GM21447 (cell line): ENCODE results near the gene DUSP18.
"Not testable (repeated sequence)": the region's sequence is repeated elsewhere in the genome, so short reads cannot be mapped to it uniquely, and the experiment has no call there.

Experiments
- ATAC-seq: cut with Tn5 transposase; IDR thresholded peaks from one replicate; pipeline ENCODE4 v1.9.1; 2021; ENCODE audit not compliant: unreplicated experiment

DUSP18 gene

DNA sequence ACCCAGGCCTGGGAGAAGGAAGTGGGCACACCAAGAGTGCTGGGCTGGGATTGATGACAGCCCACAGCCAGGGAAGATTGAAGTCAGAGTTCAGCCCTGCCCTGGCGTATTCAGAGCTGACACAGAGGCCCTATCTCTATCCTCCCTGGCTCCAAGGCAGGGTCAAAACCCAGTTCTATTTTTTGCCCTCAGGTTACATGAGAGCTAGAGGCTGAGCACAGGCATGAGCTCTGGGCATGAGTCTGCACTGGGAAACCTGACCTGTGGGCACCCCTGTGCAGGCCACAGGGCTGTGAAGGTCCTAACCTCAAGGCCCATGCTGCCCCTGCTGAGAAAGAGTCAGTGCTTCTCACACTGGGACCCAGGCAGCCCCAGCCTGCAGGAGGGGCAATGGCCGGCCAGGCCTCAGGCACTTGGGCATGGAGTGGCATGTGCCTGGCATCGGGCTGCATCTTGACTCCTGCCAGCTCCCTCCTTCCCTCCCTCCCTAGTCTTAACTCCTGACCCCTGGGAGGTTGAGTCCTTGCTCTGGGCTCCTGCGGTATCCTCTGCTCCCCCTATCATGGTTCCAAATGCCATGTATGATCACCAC lies 26.7 kb downstream of the DUSP18 start:
- no peak for ATAC-seq

DNA sequence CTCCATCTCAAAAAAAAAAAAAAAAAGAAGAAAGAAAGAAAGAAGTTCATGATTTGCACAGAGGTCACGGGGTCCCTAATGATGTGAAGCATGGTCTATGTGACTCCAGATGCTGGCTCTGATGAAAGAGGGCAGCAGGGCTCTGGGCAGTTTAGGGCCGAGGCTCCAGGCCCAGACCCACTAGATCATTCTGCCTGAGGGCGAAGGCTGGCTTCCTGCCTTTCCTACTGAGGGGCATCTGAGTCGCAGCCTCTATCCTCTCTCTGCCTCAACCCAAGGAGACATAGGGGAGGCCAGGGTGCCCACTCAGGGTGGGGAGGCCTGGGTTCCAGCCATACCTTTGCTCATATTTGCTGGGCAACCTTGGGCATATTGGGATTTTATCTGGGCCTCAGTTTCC lies 27.3 kb downstream of the DUSP18 start:
- no peak for ATAC-seq

DNA sequence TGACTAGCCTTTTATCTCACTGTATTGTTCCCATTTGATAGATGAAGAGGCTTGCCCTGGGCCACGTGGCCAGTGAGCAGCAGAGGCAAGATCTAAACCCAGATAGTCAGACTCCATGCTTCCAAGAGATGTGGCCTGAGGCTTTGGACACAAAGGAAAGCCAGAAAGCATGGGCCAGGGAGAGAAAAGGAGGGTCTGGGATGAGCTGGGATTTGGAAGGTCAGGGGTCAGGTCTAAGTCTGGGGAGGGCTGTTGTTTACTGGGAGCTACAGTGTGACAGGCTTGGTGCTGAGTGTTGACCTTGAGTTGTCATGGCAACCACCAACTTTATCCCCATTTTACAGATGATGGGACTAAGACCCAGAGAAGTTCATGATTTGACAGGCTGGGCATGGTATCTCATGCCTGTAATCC lies 30.0 kb downstream of the DUSP18 start:
- no peak for ATAC-seq

DNA sequence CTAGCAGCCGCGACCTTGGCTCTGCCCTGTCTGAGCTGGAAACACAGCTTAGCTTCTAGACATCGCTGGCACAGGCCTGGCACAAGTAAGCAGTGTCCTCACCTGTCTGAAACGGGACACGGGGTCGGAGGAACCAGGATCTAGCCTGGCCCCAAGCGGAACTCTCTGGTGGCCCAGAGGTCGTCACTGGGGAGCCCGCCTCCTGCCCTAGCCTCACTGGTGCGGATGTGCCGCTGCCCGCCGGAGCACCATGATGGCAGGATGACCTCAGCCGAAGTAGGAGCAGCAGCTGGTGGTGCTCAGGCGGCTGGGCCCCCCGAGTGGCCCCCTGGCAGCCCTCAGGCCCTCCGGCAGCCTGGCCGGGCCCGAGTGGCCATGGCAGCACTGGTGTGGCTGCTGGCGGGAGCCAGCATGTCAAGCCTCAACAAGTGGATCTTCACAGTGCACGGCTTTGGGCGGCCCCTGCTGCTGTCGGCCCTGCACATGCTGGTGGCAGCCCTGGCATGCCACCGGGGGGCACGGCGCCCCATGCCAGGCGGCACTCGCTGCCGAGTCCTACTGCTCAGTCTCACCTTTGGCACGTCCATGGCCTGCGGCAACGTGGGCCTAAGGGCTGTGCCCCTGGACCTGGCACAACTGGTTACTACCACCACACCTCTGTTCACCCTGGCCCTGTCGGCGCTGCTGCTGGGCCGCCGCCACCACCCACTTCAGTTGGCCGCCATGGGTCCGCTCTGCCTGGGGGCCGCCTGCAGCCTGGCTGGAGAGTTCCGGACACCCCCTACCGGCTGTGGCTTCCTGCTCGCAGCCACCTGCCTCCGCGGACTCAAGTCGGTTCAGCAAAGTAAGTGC lies 31.2 kb downstream of the DUSP18 start:
- no peak for ATAC-seq

DNA sequence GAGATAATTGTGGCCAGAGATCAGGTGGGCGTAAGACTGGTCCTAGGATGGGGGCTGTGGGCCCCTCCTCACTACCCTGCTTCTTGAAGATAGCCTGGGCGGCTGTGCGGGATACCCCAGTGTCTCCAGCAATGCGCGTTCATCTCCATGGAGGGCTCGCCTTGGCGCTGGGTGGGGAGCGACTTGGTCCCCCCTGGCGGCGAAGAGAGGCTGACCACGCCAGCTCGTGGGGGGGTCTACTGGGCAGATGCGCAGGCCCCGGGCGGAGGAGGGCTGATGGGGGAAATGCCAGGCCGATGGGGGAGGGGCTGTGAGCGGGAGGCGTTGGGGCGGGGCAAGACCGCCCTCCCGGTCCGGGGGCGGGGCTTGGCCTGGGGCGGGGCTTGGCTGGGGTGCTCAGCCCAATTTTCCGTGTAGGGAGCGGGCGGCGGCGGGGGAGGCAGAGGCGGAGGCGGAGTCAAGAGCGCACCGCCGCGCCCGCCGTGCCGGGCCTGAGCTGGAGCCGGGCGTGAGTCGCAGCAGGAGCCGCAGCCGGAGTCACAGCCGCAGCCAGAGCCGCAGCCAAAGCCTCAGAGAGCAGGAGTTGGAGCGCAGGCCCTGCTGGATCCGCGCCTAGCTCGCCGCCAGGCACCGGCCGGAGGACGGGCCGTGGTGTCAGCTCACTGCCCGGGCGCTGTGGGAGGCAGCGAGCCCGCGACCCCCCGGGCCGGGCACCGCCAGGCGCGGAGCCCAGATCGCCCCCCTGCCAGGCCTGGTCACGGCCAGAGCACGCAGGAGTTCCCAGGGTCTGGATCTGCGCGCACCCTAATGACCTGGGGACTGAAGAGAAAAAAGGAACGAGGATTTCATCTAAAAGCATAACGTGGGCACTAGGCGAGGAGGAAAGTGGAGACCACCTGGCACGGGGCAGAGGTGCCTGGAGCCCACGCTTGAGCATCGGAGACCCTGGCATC lies 32.1 kb downstream of the DUSP18 start, which contains the start of gene SLC35E4:
Gene SLC35E4 (plus strand): TSS at position 509 of the 953 bp plus-strand sequence. CDS start 670 bp downstream, outside the sequence.
- peak; percentile 56 for ATAC-seq

DNA sequence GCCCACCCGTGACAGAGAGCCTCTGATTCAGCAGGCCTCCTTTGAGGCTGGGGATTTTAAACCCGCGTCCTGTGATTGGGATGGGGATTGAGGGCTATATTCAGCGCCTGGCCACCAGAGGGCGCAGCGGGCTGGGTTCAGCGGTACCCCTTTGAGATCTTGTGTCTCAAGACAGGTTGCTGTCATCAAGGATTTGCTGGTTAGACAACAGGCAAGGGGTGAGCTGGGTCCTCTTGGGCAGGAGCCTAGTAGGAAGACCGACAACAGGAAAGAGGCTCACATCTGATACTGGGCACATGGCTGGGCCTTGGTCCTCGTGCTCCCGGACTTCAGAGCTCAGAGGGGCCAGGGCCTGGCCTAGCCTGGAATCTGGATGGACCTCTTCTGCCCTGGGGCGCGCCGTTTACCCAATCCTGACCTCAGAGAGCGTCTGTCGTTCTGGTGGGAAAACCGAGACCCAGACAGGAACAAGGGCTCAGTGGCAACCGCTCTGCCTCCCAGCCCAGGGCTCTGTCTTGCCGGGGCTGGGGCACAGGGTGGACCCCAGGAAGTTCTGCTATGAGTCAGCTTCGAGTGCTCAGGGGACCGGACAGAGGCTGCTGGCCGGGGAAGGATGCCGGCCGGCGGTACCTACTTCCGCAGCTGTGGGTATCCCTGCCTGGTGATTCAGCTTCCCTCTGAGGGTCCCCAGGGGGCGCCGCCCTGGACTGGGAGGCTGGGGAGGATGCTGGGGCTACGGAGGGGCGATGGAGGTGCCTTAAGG lies 33.0 kb downstream of the DUSP18 start:
- ATAC-seq: peak; percentile 56

DNA sequence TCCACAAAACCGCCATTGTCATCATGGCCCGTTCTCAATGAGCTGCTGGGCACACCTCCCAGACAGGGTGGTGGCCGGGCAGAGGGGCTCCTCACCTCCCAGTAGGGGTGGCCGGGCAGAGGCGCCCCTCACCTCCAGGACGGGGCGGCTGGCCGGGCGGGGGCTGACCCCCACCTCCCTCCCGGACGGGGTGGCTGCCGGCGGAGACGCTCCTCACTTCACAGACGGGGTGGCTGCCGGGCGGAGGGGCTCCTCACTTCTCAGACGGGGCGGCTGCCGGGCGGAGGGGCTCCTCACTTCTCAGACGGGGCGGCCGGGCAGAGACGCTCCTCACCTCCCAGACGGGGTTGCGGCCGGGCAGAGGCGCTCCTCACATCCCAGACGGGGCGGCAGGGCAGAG lies 36.2 kb downstream of the DUSP18 start:
- ATAC-seq: not testable (repeated sequence)

DNA sequence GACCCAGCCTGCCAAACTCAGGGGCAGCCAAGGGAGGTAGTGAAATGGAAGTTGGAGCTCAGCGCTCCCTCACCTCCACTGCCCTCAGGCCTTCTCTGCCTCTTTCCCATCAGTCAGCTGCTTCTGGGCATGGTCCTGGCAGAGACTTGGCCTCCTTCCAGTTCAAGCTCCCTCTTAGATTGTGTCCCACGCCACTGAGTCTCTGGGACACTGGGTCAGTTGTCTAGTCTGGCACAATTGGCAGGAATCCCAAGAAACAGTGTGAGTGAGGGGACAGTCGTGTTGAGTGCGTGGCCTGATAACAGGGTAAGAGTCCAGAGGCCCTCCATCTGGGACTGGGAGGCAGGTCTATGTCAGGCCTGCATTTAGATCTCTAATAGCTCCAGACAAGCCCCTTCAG lies 39.2 kb downstream of the DUSP18 start:
- no peak for ATAC-seq

DNA sequence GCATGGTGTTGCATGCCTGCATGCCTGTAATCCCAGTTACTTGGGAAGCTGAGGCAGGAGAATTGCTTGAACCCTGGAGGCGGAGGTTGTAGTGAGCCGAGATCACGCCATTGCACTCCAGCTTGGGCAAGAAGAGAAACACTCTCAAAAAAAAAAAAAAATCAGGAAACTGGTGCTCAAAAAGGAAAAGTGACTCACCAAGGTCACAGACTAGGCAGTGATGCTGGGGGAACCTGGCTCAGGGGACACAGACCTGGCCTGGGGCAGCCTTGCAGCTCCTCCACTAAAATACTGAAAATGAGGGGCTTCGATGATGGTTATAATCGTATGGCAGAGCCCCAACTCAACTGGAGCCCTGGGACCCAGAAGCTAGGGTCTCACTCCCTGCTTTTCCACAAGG lies 40.2 kb downstream of the DUSP18 start:
- no peak for ATAC-seq

DNA sequence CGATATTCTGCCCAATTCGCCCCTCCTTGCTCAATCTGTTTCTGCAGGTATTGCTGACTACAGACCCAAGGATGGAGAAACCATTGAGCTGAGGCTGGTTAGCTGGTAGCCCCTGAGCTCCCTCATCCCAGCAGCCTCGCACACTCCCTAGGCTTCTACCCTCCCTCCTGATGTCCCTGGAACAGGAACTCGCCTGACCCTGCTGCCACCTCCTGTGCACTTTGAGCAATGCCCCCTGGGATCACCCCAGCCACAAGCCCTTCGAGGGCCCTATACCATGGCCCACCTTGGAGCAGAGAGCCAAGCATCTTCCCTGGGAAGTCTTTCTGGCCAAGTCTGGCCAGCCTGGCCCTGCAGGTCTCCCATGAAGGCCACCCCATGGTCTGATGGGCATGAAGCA lies 41.3 kb downstream of the DUSP18 start:
- no peak for ATAC-seq

DNA sequence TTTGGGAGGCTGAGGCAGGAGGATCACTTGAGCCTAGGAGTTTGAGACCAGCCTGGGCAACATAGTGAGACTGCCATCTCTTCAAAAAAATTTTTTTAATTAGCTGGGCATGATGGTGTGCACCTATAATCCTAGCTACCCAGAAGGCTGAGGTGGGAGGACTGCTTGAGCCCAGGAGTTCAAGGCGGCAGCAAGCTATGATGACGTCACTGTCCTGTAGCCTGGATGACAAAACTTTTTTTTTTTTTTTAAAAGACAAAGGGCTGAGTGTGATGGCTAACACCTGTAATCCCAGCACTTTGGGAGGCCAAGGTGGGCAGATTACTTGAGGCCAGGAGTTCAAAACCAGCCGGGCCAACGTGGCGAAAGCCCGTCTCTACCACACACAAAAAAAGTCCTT lies 47.8 kb downstream of the DUSP18 start:
- not testable (repeated sequence) for ATAC-seq

DNA sequence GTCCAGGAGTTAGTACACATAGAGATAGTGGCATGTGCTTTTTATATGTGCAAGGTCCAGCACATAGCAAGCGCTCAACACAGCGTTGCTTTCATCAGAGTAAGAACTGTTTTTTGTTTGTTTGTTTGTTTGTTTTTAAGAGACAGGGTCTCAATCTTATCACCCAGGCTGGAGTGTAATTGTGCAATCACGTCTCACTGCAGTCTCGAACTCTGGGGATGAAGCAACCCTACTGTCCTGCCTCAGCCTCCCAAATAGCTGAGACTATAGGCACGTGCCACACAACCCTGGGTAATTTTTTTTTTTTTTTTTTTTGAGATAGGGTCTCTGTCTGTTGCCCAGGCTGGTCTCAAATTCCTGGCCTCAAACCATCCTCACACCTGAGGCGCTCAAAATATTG lies 49.9 kb downstream of the DUSP18 start:
- no peak for ATAC-seq

DNA sequence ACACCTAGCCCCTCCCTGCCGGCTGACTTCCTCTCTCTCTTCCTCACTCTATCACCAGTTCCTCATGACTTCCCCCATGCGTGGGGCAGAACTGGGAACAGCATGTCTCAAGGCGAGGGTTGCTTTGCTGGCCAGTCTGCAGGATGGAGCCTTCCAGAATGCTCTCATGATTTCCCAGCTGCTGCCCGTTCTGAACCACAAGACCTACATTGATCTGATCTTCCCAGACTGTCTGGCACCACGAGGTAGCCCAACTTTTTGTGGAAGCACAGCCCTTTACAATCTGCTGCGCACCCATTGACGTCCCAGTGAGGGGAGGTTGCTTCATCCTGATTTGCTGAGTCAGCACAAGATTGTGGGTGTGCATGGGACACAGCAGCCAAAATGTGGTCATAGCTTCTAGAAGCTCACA lies 52.1 kb downstream of the DUSP18 start:
- no peak for ATAC-seq

DNA sequence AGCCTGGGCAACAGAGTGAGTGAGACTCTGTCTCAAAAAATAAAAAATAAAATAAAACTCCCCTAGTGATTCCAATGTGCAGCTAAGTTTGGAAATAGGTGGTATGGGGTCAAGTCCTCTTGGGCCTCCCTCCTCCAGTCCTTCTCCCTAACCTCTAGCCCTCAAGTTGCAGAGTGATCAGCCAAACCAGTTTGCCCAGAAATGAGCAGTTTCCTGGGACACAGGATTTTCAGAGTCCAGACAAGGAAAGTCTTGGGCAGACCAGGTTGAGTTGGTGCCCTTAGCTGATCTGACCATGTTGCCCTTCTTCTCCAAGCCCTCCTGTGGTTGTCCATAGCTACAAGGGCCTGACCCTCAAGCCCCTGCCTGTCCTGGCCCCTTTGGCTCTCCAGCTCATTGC lies 52.8 kb downstream of the DUSP18 start:
- no peak for ATAC-seq

DNA sequence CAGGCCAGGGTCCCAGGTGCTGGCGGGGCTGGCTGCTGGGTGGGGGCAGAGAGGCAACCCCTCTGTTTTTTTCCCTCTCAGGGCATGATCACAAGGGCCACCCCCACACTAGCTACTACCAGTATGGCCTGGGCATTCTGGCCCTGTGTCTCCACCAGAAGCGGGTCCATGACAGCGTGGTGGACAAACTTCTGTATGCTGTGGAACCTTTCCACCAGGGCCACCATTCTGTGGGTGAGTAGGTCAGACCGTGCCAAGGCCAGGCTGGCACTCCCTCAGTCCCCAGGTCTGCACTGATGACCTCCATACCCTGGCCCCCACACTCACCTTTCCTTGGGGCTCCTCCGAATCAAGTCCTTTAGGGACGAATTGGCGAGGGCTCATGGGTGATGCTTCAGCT lies 53.4 kb downstream of the DUSP18 start:
- no peak for ATAC-seq

DNA sequence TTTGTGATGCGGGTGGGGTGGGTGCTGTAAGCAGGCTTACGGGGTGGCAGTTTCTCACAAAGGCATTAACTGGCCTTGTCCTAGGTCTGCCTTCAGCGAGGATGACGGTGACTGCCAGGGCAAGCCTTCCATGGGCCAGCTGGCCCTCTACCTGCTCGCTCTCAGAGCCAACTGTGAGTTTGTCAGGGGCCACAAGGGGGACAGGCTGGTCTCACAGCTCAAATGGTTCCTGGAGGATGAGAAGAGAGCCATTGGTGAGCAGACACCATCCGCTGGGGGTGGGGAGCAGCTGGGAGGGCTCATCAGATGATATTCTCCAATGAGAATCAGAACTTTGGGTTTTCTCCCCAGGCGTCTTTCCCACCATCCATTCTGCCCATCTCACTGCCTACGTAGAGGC lies 54.9 kb downstream of the DUSP18 start:
- ATAC-seq: no peak
